WTC11 (cell line): ENCODE measurements around the gene TRIM74. TPM values are rescaled to one million over a fixed set of nuclear protein-coding genes. Genes with fewer than 3 reads are reported as not detected.
"Not testable (repeated sequence)": the region's sequence is repeated elsewhere in the genome, so short reads cannot be mapped to it uniquely, and the experiment has no call there.

ENCODE experiments used
- ATAC-seq: fragments of 200-7000 bp; cut with Tn5 transposase; 2 replicates; pipeline ENCODE4 v1.10.0; 2021; ENCODE audit warnings: mild to moderate bottlenecking, moderate library complexity
- CTCF ChIA-PET: fragments of 300-600 bp; sonication (Branson Sonifier 250); formaldehyde crosslinking; loops from one replicate; lab custom pipeline; 2021; ENCODE audit warnings: antibody characterized with exemption; lab: Charles Lee
- POLR2A ChIA-PET: fragments of 350-600 bp; sonication (Branson Sonifier 250); formaldehyde crosslinking; loops from one replicate; lab custom pipeline; 2021; ENCODE audit warnings: antibody characterized with exemption; lab: Charles Lee
- DNase-seq: peaks from one replicate; pipeline ENCODE4 v3.0.0; 2021; ENCODE audit warnings: low spot score
- H3K27ac Mint-ChIP-seq: 2 replicates; pipeline ENCODE4 v1.8.0; 2021; ENCODE audit warnings: mixed read lengths
- H3K27me3 Mint-ChIP-seq: 2 replicates; pipeline ENCODE4 v1.8.0; 2021; ENCODE audit warnings: low read depth, mild to moderate bottlenecking, moderate library complexity, mixed read lengths
- H3K36me3 Mint-ChIP-seq: 2 replicates; pipeline ENCODE4 v1.8.0; 2021; ENCODE audit warnings: mixed read lengths
- H3K4me1 Mint-ChIP-seq: 2 replicates; pipeline ENCODE4 v1.8.0; 2022; ENCODE audit warnings: mixed read lengths
- H3K4me3 Mint-ChIP-seq: 2 replicates; pipeline ENCODE4 v1.8.0; 2021; ENCODE audit warnings: mild to moderate bottlenecking, moderate library complexity, mixed read lengths
- H3K9me3 Mint-ChIP-seq: 2 replicates; pipeline ENCODE4 v1.8.0; 2021; ENCODE audit warnings: mixed read lengths
- CTCF ChIP-seq: fragments of 200-600 bp; IDR thresholded peaks from 2 replicates; pipeline ENCODE4 v1.8.0; 2022; ENCODE audit warnings: antibody characterized with exemption
- total RNA-seq: library from RNA; stranded (reverse); gene quantifications from 3 replicates; pipeline ENCODE4 v1.2.3, GENCODE V29; 2021

Gene TRIM74
- total RNA-seq, 1 experiment from 2014 or later, result 0.15 TPM

- CTCF ChIA-PET, DNase-seq, H3K27me3 Mint-ChIP-seq, POLR2A ChIA-PET, H3K9me3 Mint-ChIP-seq, H3K27ac Mint-ChIP-seq, ATAC-seq, H3K4me1 Mint-ChIP-seq, H3K36me3 Mint-ChIP-seq, H3K4me3 Mint-ChIP-seq: not testable (repeated sequence)
Measured at GRCh38 chr7:72949276-72949675, 20.0 kb downstream of the TRIM74 start.

- H3K4me3 Mint-ChIP-seq, CTCF ChIA-PET, H3K27me3 Mint-ChIP-seq, H3K27ac Mint-ChIP-seq, ATAC-seq, H3K4me1 Mint-ChIP-seq, POLR2A ChIA-PET, DNase-seq, H3K9me3 Mint-ChIP-seq: not testable (repeated sequence)
- peaks cover 12% of the 10 kb centered on the region for H3K36me3 Mint-ChIP-seq
Measured at GRCh38 chr7:72948714-72949113, 20.6 kb downstream of the TRIM74 start.

- H3K4me3 Mint-ChIP-seq, H3K9me3 Mint-ChIP-seq, POLR2A ChIA-PET, H3K4me1 Mint-ChIP-seq, CTCF ChIA-PET, H3K27ac Mint-ChIP-seq, H3K27me3 Mint-ChIP-seq: not testable (repeated sequence)
- peaks cover 16% of the 10 kb centered on the region for H3K36me3 Mint-ChIP-seq
- ATAC-seq, result peak; percentile 84
- peak; percentile 54 for DNase-seq
- TF ChIP-seq CTCF, result peak; percentile 23; the same call in 1 of the 2 replicates
Measured at GRCh38 chr7:72946130-72946745, 23.0 kb downstream of the TRIM74 start.

DNA sequence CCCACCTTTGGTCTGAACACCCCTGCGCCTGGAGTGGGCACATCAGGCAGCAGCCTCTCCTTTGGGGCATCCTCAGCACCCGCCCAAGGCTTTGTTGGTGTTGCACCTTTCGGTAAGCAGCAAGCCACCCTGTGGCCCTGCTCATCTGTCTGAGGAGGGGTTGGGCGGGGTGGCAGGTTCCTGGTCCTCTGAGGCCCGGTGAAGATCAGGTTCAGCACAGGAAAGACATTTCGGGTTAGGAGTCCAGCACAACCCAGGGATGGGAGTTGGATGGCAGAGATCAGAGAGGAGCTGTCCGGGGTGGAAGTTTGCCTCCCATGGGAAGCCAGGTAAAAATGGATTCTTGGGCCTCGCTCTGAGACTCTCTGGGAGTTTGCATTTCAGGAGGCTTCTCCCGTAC lies 23.7 kb downstream of the TRIM74 start:
- H3K27ac Mint-ChIP-seq, H3K9me3 Mint-ChIP-seq, ATAC-seq, H3K4me3 Mint-ChIP-seq, CTCF ChIA-PET, POLR2A ChIA-PET, DNase-seq, H3K27me3 Mint-ChIP-seq, H3K4me1 Mint-ChIP-seq: not testable (repeated sequence)
- H3K36me3 Mint-ChIP-seq, result peaks cover 18% of the 10 kb centered on the region

- CTCF ChIA-PET, H3K27ac Mint-ChIP-seq, H3K9me3 Mint-ChIP-seq, ATAC-seq, DNase-seq, POLR2A ChIA-PET, H3K27me3 Mint-ChIP-seq, H3K4me1 Mint-ChIP-seq, H3K4me3 Mint-ChIP-seq: not testable (repeated sequence)
- peaks cover 18% of the 10 kb centered on the region for H3K36me3 Mint-ChIP-seq
Measured at GRCh38 chr7:72944937-72945336, 24.3 kb downstream of the TRIM74 start.

DNA sequence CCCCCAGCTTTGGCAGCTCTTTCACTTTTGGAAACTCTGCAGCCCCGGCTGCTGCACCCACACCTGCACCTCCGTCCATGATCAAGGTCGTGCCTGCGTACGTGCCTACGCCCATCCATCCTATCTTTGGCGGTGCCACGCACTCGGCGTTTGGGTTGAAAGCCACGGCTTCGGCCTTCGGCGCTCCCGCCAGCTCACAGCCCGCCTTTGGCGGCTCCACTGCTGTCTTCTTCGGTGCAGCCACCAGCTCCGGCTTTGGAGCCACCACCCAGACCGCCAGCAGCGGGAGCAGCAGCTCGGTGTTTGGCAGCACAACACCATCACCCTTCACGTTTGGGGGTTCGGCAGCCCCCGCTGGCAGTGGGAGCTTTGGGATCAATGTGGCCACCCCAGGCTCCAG lies 26.3 kb downstream of the TRIM74 start:
- H3K9me3 Mint-ChIP-seq, H3K27ac Mint-ChIP-seq, H3K27me3 Mint-ChIP-seq, CTCF ChIA-PET, H3K4me1 Mint-ChIP-seq, ATAC-seq, DNase-seq, H3K4me3 Mint-ChIP-seq, POLR2A ChIA-PET: not testable (repeated sequence)
- peaks cover 25% of the 10 kb centered on the region for H3K36me3 Mint-ChIP-seq

- H3K9me3 Mint-ChIP-seq, H3K27ac Mint-ChIP-seq, H3K27me3 Mint-ChIP-seq, CTCF ChIA-PET, H3K4me3 Mint-ChIP-seq, H3K4me1 Mint-ChIP-seq, POLR2A ChIA-PET, DNase-seq, ATAC-seq: not testable (repeated sequence)
- peaks cover 26% of the 10 kb centered on the region for H3K36me3 Mint-ChIP-seq
Measured at GRCh38 chr7:72942022-72942705, 27.1 kb downstream of the TRIM74 start.

DNA sequence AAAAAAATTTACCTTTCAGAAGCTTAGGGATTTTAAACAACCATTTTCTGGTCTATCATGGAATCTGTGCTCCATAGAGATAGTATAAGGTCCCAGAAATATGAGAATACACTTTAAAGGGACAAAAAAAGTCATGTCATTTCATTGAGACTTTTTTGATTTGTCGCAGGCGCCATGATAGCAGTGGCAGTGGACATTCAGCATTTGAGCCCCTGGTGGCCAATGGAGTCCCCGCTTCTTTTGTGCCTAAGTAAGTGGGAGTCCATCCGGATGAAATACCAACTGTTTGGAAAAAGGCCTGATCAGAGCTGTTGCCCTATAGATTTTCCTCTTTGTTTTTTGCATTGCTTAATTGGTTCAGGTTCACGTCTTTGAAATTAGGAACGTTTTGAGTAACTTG lies 41.0 kb downstream of the TRIM74 start:
- H3K4me3 Mint-ChIP-seq, CTCF ChIA-PET, DNase-seq, ATAC-seq, H3K27me3 Mint-ChIP-seq, H3K27ac Mint-ChIP-seq, POLR2A ChIA-PET, H3K9me3 Mint-ChIP-seq: not testable (repeated sequence)
- Mint-ChIP-seq H3K36me3 (peaks cover 46% of the 10 kb centered on the region), H3K4me1 (peaks cover 11% of the 10 kb centered on the region)

DNA sequence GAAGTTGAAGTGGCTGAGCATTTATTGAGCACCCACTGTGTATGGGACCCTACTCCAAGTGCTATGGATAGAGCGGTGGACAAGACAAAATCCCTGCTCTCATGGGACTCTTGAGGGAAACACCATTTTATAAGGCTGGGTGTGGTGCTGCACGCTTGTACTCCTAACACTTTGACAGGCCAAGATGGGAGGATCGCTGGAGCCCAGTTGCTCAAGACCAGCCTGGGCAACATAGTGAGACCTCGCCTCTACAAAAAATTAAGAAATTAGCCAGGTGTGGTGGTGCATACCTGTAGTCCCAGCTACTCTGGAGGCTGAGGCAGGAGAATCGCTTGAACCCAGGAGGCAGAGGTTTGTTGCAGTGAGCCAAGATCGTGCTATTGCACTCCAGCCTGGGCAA lies 41.5 kb downstream of the TRIM74 start:
- ATAC-seq, POLR2A ChIA-PET, H3K27me3 Mint-ChIP-seq, H3K4me3 Mint-ChIP-seq, DNase-seq, H3K9me3 Mint-ChIP-seq, H3K27ac Mint-ChIP-seq, CTCF ChIA-PET: not testable (repeated sequence)
- Mint-ChIP-seq H3K36me3 (peaks cover 46% of the 10 kb centered on the region), H3K4me1 (peaks cover 11% of the 10 kb centered on the region)
